Astrocyte (in vitro differentiated cells and primary cell): ENCODE results near the gene ZNF804B. TPM values are rescaled to one million over a fixed set of nuclear protein-coding genes. Genes with fewer than 3 reads are reported as not detected.

Experiments
- DNase-seq: peaks from one replicate; pipeline ENCODE4 v3.0.0-alpha.2; 2010; ENCODE audit warnings: low read depth
- FAIRE-seq: peaks from 2 replicates; lab custom pipeline; 2011; peaks lifted over from hg19 to GRCh38; lab: Jason Lieb, UNC
- H2AFZ ChIP-seq: 2 replicates; pipeline ENCODE4 v1.6.0; 2012; ENCODE audit warnings: low read depth, low read length, inconsistent platforms
- H3K27ac ChIP-seq: 2 replicates; pipeline ENCODE4 v1.5.1; 2011; ENCODE audit warnings: low read depth, low read length, inconsistent platforms
- H3K27me3 ChIP-seq: 2 replicates; pipeline ENCODE4 v1.6.0; 2011; ENCODE audit warnings: low read length, inconsistent platforms; ENCODE audit not compliant: insufficient read depth
- H3K36me3 ChIP-seq: 2 replicates; pipeline ENCODE4 v1.5.1; 2011; ENCODE audit warnings: low read length, inconsistent platforms; ENCODE audit not compliant: insufficient read depth
- H3K4me1 ChIP-seq: 2 replicates; pipeline ENCODE4 v1.5.1; 2011; ENCODE audit warnings: low read length, inconsistent platforms; ENCODE audit not compliant: insufficient read depth
- H3K4me2 ChIP-seq: 2 replicates; pipeline ENCODE4 v1.6.0; 2012; ENCODE audit warnings: low read length, inconsistent platforms
- H3K4me3 ChIP-seq: 2 replicates; pipeline ENCODE4 v1.5.1; 2011; ENCODE audit warnings: low read depth, mild to moderate bottlenecking, low read length, inconsistent platforms; ENCODE audit not compliant: insufficient read depth
- H3K79me2 ChIP-seq: 2 replicates; pipeline ENCODE4 v1.6.0; 2012; ENCODE audit warnings: mild to moderate bottlenecking, low read length, inconsistent platforms; ENCODE audit not compliant: insufficient read depth
- H3K9ac ChIP-seq: 2 replicates; pipeline ENCODE4 v1.6.0; 2012; ENCODE audit warnings: mild to moderate bottlenecking, low read length, inconsistent platforms
- H3K9me3 ChIP-seq: 2 replicates; pipeline ENCODE4 v1.5.1; 2012; ENCODE audit warnings: low read depth, mild to moderate bottlenecking, low read length, inconsistent platforms; ENCODE audit not compliant: insufficient read depth
- H4K20me1 ChIP-seq: 2 replicates; pipeline ENCODE4 v1.6.0; 2012; ENCODE audit warnings: low read length, inconsistent platforms; ENCODE audit not compliant: insufficient read depth
- H3K27ac Mint-ChIP-seq: one replicate; pipeline ENCODE4 v1.8.0; 2021; ENCODE audit warnings: mild to moderate bottlenecking, mixed read lengths; ENCODE audit not compliant: unreplicated experiment
- H3K27me3 Mint-ChIP-seq: one replicate; pipeline ENCODE4 v1.8.0; 2021; ENCODE audit warnings: low read depth, mixed read lengths; ENCODE audit not compliant: unreplicated experiment
- H3K36me3 Mint-ChIP-seq: one replicate; pipeline ENCODE4 v1.8.0; 2021; ENCODE audit warnings: low read depth, mixed read lengths; ENCODE audit not compliant: unreplicated experiment
- H3K4me1 Mint-ChIP-seq: one replicate; pipeline ENCODE4 v1.8.0; 2021; ENCODE audit warnings: low read depth, mixed read lengths; ENCODE audit not compliant: unreplicated experiment
- H3K4me3 Mint-ChIP-seq: one replicate; pipeline ENCODE4 v1.8.0; 2021; ENCODE audit warnings: mild to moderate bottlenecking, moderate library complexity, mixed read lengths; ENCODE audit not compliant: unreplicated experiment
- H3K9me3 Mint-ChIP-seq: one replicate; pipeline ENCODE4 v1.8.0; 2021; ENCODE audit warnings: mild to moderate bottlenecking, mixed read lengths; ENCODE audit not compliant: unreplicated experiment
- CTCF ChIP-seq: IDR thresholded peaks from 2 replicates; pipeline ENCODE4 v1.5.1; 2011; ENCODE audit warnings: low read depth, mild to moderate bottlenecking, inconsistent platforms, low read length, moderate library complexity; ENCODE audit not compliant: insufficient read depth
- EZH2 ChIP-seq: IDR thresholded peaks from 2 replicates; pipeline ENCODE4 v1.6.1; 2012; ENCODE audit warnings: mild to moderate bottlenecking, low read length, inconsistent platforms; ENCODE audit not compliant: insufficient read depth
- total RNA-seq: library from RNA; stranded (reverse); gene quantifications from 2 replicates; pipeline ENCODE4 v1.2.1, GENCODE V29; 2021

Gene ZNF804B
- total RNA-seq, 1 donor from 2014 or later = not detected

GRCh38 chr7:88775838-88776237 lies 16.3 kb downstream of the ZNF804B start:
- Histone ChIP-seq H3K4me3 (no peak overlapping the region), H3K9me3 (no peaks in the 10 kb centered on the region), H3K4me2 (no peak overlapping the region), H3K79me2 (no peaks in the 10 kb centered on the region), H3K27me3 (no peaks in the 10 kb centered on the region), H4K20me1 (no peaks in the 10 kb centered on the region), H3K27ac (no peak overlapping the region), H3K4me1 (no peaks in the 10 kb centered on the region), H2AFZ (no peak overlapping the region), H3K9ac (no peak overlapping the region), H3K36me3 (no peaks in the 10 kb centered on the region)
- Mint-ChIP-seq H3K27ac (no peak overlapping the region), H3K4me1 (no peaks in the 10 kb centered on the region), H3K36me3 (no peaks in the 10 kb centered on the region), H3K4me3 (no peak overlapping the region), H3K27me3 (no peaks in the 10 kb centered on the region), H3K9me3 (no peaks in the 10 kb centered on the region)
- no peak for DNase-seq
- no peak for TF ChIP-seq EZH2
- FAIRE-seq = no peak

- Histone ChIP-seq H3K79me2 (no peaks in the 10 kb centered on the region), H3K9ac (no peak overlapping the region), H3K27ac (no peak overlapping the region), H3K36me3 (no peaks in the 10 kb centered on the region), H3K9me3 (no peaks in the 10 kb centered on the region), H3K4me1 (no peaks in the 10 kb centered on the region), H3K27me3 (no peaks in the 10 kb centered on the region), H2AFZ (no peak overlapping the region), H3K4me3 (no peak overlapping the region), H3K4me2 (no peak overlapping the region), H4K20me1 (no peaks in the 10 kb centered on the region)
- no peaks in the 10 kb centered on the region for H3K4me1 Mint-ChIP-seq
- H3K36me3 Mint-ChIP-seq = no peaks in the 10 kb centered on the region
- DNase-seq (no peak), FAIRE-seq (no peak)
- TF ChIP-seq CTCF (no peak), EZH2 (no peak)
- no peak overlapping the region for H3K4me3 Mint-ChIP-seq
- no peak overlapping the region for H3K27ac Mint-ChIP-seq
- H3K27me3 Mint-ChIP-seq = no peaks in the 10 kb centered on the region
- H3K9me3 Mint-ChIP-seq = no peaks in the 10 kb centered on the region
Measured at GRCh38 chr7:88787777-88788176, 28.3 kb downstream of the ZNF804B start.

GRCh38 chr7:88789480-88790064 lies 30.1 kb downstream of the ZNF804B start:
- Mint-ChIP-seq H3K9me3 (no peaks in the 10 kb centered on the region), H3K36me3 (no peaks in the 10 kb centered on the region), H3K27me3 (no peaks in the 10 kb centered on the region), H3K4me3 (no peak overlapping the region), H3K4me1 (no peaks in the 10 kb centered on the region), H3K27ac (no peak overlapping the region)
- no peaks in the 10 kb centered on the region for H4K20me1 ChIP-seq
- H3K4me3 ChIP-seq = no peak overlapping the region
- no peaks in the 10 kb centered on the region for H3K27me3 ChIP-seq
- no peaks in the 10 kb centered on the region for H3K4me1 ChIP-seq
- no peak overlapping the region for H3K4me2 ChIP-seq
- peak; percentile 2 for DNase-seq
- H3K9ac ChIP-seq = no peak overlapping the region
- H3K27ac ChIP-seq = no peak overlapping the region
- FAIRE-seq = no peak
- H3K79me2 ChIP-seq = no peaks in the 10 kb centered on the region
- peak; percentile 46 for TF ChIP-seq CTCF
- TF ChIP-seq EZH2 = no peak
- no peak overlapping the region for H2AFZ ChIP-seq
- no peaks in the 10 kb centered on the region for H3K9me3 ChIP-seq
- H3K36me3 ChIP-seq = no peaks in the 10 kb centered on the region
